Epidermal melanocyte (primary cell): Measurements from ENCODE around the gene DTNBP1.

ENCODE experiments used
- DNase-seq: peaks from one replicate; pipeline ENCODE4 v3.0.0; 2011; ENCODE audit warnings: low spot score; ENCODE audit not compliant: insufficient read length

DTNBP1 gene

DNA sequence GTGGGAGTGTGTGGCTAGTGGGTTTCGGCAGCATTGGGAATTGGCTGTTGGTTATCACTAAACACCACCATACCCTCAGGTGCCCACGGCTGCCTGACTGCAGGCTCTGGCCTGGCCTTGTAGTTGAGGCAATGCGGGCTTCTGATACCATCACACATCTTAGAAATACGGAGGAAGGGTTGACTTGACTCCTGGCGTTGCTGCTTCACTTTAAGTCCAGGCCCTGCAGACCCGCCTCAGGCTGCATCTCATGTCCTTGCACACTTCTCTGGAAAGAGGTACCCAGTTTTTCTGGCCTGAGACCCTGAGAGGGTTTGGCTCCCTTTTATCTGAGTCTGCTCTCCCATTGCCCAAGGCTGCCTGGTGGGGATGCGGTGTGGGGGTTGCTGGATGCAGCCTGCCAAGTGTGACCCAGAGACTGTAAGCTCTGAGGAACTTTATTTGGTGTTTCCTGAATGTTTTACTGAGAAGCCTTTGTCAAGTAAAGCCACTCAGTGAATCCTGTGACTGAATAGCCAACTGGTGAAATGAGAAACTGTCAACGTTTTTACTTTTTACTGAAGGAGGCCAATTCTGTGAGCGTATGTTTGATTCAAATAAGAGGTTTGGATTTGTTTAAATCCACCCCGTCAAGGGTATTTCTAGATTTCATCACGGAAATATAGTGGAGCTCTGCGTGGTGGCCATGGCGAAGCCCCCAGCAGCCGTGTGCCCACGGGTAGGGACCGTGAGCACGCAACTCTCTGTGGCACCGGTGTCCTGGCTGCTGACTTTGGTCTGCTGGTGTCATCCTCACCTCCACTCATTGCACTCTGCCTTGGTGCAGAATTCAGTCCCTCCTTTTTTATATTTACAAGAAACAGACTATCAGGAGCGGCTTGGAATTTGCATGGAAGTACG lies 160.1 kb downstream of the DTNBP1 start:
- peak; percentile 9 for DNase-seq

- no peak for DNase-seq
These were observed 160.9 kb downstream of the DTNBP1 start for GRCh38 chr6:15501826-15502445.

DNA sequence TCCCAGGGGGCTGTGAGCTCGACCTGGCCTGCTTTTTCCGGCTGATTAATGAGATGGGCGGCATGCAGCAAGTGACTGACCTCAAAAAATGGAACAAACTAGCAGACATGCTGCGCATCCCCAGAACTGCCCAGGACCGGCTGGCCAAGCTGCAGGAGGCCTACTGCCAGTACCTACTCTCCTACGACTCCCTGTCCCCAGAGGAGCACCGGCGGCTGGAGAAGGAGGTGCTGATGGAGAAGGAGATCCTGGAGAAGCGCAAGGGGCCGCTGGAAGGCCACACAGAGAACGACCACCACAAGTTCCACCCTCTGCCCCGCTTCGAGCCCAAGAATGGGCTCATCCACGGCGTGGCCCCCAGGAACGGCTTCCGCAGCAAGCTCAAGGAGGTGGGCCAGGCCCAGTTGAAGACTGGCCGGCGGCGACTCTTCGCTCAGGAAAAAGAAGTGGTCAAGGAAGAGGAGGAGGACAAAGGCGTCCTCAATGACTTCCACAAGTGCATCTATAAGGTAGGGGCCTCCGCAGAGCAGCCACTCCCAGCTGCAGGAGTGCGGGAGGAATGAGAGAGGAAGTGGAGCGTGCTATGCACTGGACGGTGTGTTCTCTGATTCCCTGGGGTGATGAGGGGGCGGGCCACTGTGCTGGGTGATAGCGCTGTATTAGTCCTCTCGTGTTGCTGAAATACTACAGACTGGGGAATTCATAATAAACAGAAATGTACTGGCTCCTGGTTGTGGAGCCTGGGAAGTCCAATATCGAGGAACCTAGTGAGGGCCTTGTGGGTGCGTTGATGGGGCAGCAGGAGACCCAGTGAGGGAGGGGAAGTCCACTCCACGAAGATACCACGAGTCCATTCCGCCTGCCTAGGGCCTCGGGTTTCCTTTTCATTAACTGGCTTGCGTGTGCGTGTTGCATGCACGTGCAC lies 161.7 kb downstream of the DTNBP1 start:
- DNase-seq = no peak

- DNase-seq = no peak
These were observed 162.6 kb downstream of the DTNBP1 start for GRCh38 chr6:15500078-15500740.

- no peak for DNase-seq
These were observed 163.2 kb downstream of the DTNBP1 start for GRCh38 chr6:15499591-15499990.

DNA sequence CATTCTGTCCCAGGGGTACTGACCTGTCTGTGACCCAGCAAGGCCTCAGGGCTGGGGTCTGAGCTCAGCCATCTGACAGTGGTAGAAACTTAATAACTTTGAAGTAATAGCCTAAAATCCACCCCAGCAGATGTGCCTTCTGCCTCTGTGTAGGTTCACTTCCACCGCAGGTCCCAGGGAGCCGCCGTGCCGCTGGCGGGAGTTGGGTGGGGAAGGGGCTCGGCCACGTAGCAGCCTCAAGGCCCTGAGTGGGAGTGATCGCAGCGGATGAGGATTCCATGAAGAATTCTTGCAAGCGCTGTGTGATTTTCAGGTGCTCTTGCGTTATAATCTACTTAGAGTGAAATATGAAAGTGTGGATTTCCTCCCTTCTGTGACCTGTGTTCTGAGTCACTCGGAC lies 163.7 kb downstream of the DTNBP1 start:
- no peak for DNase-seq

DNA sequence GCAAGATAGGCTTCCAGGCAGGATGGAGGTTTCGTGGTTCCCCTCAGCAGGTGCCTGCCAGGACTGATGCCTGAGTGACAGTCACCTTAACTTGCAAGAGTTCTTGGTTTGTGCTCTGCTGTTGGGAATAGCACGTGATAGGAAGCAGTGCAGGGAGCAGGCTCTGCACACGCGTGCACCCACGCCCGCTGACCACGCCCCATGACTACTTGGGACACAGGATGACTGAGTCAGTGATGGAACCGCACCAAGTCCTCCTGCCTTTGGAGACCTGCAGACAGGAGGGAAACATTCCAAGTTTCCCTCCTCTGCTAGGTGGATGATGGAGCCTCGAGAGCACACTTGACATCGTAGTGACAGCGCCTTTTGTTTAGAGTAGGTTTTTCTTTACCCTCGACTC lies 164.2 kb downstream of the DTNBP1 start:
- no peak for DNase-seq

GRCh38 chr6:15496345-15497131 lies 166.3 kb downstream of the DTNBP1 start:
- no peak for DNase-seq

DNA sequence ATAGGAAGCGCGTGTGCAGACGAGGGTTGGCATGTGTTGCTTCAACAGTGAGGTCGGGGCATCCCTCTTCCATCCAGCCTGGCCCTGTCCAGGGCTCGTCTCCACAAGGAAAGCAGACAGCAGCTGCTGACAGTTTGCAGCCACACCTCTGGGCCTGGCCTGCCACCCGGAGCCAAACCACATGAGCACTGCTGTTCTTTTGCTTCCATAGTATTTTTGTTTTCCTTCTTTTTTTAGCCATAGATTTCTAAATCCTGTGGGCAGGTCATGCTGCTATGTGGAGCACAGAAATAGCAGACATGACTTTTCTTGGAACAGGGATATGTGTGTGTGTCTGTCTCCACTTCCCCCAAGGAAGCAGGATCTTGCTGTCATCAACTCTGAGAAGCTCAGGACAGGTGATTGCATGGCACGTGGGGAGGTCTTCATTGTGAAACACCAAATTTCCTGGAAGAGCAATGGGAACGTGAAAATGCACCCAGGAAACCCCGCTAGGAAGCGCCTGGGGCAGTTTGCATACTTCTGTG lies 167.4 kb downstream of the DTNBP1 start:
- DNase-seq = no peak

GRCh38 chr6:15493437-15494168 lies 169.2 kb downstream of the DTNBP1 start:
- DNase-seq = no peak

DNA sequence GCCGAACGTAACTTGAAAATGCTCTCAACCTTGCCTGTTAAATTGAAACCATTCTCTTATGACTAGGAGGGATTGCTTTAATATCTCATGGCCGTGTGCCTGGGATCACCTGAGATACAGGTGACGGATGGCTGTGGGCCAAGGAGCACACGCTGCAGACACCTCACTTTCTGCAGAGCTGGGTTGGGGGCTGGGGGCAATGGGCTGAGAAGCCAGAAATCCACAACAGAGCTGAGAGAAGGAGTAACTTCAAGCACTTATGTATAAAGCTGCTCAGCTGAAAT lies 170.9 kb downstream of the DTNBP1 start:
- DNase-seq = no peak

DNA sequence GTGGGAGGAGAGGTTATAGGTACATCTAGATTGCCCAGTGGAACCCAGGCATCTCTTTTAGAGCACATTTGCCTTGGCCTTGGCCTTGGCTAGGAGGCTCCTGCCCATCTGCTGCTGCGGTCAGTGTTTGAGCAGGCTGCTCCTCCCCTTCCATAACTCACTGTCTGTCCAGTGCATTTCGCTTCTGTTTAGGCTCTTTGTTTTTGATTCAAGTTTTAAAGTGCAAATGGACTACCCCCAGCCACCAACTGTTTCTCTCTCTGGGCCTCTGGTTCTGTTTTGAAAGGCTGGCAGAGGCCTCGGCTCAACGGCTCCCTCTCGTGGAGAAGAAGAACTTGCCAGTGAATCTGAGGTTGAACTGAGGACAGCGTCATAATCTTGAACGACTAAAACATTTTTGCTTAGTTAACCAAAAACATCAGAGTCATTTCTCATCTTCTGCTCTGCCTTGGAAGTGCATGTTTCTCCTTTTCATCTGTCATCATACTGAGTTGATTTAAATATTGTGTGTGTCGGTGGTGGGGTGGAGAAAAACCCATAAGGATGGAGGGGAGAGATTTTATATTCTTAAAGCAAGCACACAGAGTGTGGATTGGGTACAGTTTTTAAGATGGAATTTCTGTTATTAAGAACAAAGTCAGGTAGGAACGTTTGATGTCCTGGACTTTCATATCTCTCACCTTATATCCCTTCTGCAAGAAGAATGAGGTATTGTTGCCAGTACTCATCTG lies 171.4 kb downstream of the DTNBP1 start:
- DNase-seq = peak; percentile 87

DNA sequence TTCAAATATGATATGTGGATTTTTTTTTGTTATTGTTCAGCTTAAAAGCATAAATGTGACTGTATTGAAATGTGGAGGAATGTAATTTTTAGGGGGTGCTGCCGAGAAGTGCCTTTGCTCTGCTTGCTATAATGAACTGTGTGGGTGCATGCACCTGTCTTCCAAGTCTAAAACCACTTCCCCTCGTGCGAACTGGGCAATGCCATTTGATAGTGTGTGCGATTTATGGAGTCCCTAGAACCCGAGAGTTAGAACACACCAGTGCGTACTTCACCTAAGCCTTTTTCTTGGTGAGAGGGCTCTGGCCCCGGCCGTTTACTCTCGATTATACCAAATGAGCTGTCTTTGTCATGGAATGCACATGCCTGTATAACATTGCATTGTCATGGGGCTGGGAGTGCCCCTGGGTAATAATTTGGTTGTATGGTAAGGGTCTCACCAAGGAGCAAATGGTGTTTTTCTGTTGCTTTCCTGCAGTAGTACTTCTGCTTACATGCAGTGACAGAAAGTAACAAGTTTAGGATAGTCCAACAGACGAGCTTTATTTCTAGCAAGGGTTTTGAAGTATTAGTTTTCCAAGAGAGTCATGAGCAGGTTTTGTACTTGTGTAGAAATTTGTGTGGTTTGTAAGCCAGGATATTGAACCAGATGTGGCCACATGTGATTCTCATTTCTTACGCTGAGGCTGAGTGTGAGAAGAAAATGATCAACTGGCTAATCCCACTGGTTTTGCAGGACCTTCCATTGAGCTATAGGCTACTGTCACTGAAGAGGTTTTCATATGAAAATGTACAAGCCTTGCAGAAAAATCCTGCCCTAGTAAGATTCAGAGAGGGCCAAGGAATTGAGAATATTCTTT lies 172.4 kb downstream of the DTNBP1 start:
- no peak for DNase-seq

DNA sequence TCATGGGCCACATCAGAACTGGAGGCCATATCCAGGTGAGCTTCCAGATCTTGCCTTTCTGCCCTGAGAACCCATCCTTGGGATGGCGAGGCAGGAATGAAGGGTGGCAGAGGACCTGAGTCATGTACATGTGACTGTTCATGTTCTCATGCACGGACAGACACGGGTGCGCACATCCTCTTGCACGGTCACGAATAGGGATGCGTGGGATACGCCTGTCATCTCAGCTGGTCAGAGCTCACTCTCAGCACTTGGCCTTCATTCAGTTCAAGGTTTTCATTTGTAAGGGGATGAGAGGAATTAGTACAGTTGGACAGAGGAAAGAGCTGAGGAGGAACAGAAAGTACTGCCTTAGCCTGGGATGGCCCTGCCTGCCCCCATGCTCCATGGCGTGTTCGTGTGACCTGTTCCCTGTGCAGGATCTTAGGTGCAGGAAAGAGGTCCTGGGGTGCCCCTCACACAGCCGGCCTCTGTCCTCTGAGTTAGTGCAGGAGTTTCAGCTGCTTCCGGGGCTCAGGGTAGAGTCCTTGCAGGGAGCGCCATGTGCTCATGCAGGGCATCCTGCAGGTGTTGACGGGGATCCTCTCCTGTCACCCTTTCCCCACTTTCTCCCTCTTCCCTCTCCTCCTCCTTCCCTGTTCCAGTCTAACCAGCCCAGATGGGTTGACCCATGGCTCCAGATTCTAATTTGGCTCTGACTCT lies 173.4 kb downstream of the DTNBP1 start:
- DNase-seq = no peak

DNA sequence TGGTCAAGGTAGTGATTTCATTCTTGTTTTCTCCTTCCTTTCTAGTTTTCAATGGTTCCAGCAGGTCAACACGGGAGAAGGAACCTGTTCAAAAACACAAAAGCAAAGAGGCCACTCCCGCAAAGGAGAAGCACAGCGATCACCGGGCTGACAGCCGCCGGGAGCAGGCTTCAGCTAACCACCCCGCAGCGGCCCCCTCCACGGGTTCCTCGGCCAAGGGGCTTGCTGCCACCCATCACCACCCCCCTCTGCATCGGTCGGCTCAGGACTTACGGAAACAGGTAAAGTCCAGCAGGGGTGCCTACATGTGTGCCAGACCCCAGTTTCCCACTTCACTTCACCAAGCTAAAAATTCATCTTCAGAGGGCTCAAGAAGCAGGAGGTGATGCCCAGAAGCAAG lies 175.6 kb downstream of the DTNBP1 start:
- DNase-seq = no peak

GRCh38 chr6:15485936-15486335 lies 176.9 kb downstream of the DTNBP1 start:
- DNase-seq = no peak

- DNase-seq = no peak
These were observed 178.0 kb downstream of the DTNBP1 start for GRCh38 chr6:15484821-15485220.

DNA sequence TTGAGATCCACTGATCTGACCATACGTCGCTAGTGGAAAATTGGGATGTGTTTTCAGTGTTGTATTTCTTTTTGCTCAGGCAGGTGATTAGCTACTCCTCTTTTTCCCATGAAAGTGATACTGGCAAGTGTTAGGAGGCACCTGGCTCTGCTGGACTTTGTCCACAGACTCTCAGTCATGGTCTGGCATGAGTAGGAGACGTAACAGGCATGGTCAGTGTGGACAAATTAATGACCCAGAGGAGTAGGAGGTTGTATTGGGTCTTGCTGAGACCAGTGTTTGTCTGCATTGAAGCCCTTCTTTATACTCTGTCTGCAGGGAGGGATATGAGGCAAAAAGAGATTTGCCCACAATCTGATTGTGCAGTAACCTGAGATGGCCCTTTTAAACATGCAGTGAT lies 178.7 kb downstream of the DTNBP1 start:
- DNase-seq = no peak
